ENCODE measurements around the gene MT4. TPM values are rescaled to one million over a fixed set of nuclear protein-coding genes. Genes with fewer than 3 reads are reported as not detected.
A peak's percentile ranks its signal among the peaks of the same experiment; 100 is the strongest.

The MT4 gene
- total and polyA plus RNA-seq, 8 donors, result not detected

DNA sequence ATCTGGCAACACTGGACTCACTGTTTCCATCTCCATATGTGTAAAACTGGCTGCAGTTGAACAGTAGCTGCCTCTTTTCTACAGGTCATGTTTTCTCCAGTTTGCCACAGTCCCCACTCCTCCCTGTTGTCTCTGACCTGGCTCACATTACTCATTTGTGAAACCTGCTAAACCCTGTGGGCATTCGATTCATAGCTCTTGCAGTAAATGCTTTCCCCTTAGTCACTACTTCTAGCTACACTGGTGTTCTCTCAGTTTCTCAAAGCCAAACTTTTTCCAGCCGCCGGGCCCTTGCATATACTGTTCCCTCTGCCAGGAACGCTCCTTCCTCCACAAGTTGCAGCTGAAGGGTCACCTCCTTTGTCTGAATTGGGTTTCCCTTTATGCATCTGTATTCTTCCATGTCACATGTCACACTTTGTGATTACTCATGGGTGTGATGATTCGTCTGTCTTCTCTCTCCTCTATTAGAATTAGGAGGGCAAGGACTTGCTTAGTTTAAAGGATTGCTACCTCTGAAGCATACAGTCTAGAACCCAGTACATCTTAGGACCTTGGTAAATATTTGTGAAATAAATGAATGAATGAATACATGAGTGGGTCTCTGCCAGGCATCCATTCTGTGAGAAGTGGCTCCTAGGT is 15.0 kb upstream of the MT4 start:
- TF ChIP-seq CTCF (IDR thresholded peaks at IDR 0.05), result no peak
- TF ChIP-seq EP300 (IDR thresholded peaks at IDR 0.05), result no peak
- no peak for TF ChIP-seq POLR2AphosphoS5 (IDR thresholded peaks at IDR 0.05)
- TF ChIP-seq POLR2A (IDR thresholded peaks at IDR 0.05), result no peak
- Histone ChIP-seq H3K9me3 (no peaks in the 10 kb centered on the region), H3K4me1 (peaks cover 0 to 14% (median 9%) of the 10 kb centered on the region in 4 donors), H3K4me3 (no peak overlapping the region), H3K27me3 (peaks cover 0 to 10% (median 0%) of the 10 kb centered on the region in 3 donors), H3K27ac (no peak overlapping the region), H3K36me3 (no peaks in the 10 kb centered on the region)
- intact Hi-C loops (cut with DNase I; ENCODE audit: low total_unique reads), result no loop called here
- WGBS, 5 donors, result 80 to 89% (median 87%) methylated on average over 5 of the region's 5 CpGs
- no peak for DNase-seq

GRCh38 chr16:56551796-56552738 is 12.8 kb upstream of the MT4 start:
- Histone ChIP-seq H3K4me3 (no peak overlapping the region), H3K9me3 (no peaks in the 10 kb centered on the region), H3K27ac (no peak overlapping the region), H3K27me3 (peaks cover 0 to 23% (median 0%) of the 10 kb centered on the region in 3 donors), H3K4me1 (peaks cover 0 to 13% (median 9%) of the 10 kb centered on the region in 4 donors), H3K36me3 (no peaks in the 10 kb centered on the region)
- TF ChIP-seq POLR2A (IDR thresholded peaks at IDR 0.05) (no peak), POLR2AphosphoS5 (IDR thresholded peaks at IDR 0.05) (no peak), EP300 (IDR thresholded peaks at IDR 0.05) (no peak), CTCF (IDR thresholded peaks at IDR 0.05) (no peak)
- DNase-seq, result peak; percentile 19 to 59
- intact Hi-C loops (cut with DNase I; ENCODE audit: low total_unique reads), result no loop called here
- 30 to 35% (median 31%) methylated on average over 11 of the region's 11 CpGs for WGBS, 5 donors

DNA sequence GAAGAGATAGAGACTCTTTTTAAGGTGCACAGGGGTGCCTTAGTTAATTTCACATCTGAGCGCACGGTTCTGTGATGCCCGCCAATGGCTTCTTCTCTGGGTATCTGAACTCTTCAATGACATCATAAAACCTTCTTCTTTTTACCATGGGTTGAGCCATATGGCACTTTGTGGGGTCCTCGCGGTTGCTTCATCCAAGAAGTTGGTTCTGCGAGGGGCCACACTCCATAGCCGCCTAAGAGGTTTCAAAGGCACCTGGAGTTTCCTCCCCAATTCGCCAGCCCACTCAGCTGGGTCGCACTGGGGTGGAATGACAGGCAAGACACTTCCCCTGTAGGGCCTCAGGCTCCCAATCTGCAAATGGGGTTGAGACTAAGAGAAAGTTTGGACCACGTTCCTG is 10.4 kb upstream of the MT4 start:
- intact Hi-C loops (cut with DNase I; ENCODE audit: low total_unique reads), result no loop called here
- Histone ChIP-seq H3K4me3 (no peak overlapping the region), H3K27me3 (peaks cover 0 to 29% (median 0%) of the 10 kb centered on the region in 3 donors), H3K4me1 (peaks cover 0 to 10% (median 8%) of the 10 kb centered on the region in 4 donors), H3K9me3 (no peaks in the 10 kb centered on the region), H3K36me3 (no peaks in the 10 kb centered on the region), H3K27ac (no peak overlapping the region)
- TF ChIP-seq CTCF (IDR thresholded peaks at IDR 0.05), result no peak
- TF ChIP-seq POLR2AphosphoS5 (IDR thresholded peaks at IDR 0.05), result no peak
- TF ChIP-seq EP300 (IDR thresholded peaks at IDR 0.05), result no peak
- TF ChIP-seq POLR2A (IDR thresholded peaks at IDR 0.05), result no peak
- no peak for DNase-seq
- WGBS, 5 donors, result 89 to 96% (median 93%) methylated on average over 10 of the region's 10 CpGs

GRCh38 chr16:56558024-56558747 is 6.7 kb upstream of the MT4 start:
- intact Hi-C loops (cut with DNase I; ENCODE audit: low total_unique reads), result no loop called here
- no peak for TF ChIP-seq POLR2AphosphoS5 (IDR thresholded peaks at IDR 0.05)
- TF ChIP-seq EP300 (IDR thresholded peaks at IDR 0.05), result no peak
- no peak for TF ChIP-seq POLR2A (IDR thresholded peaks at IDR 0.05)
- TF ChIP-seq CTCF (IDR thresholded peaks at IDR 0.05), result no peak
- Histone ChIP-seq H3K36me3 (no peaks in the 10 kb centered on the region), H3K27me3 (peaks cover 0 to 32% (median 0%) of the 10 kb centered on the region in 3 donors), H3K27ac (no peak overlapping the region), H3K4me1 (no peaks in the 10 kb centered on the region), H3K4me3 (no peak overlapping the region), H3K9me3 (no peaks in the 10 kb centered on the region)
- 68 to 81% (median 69%) methylated on average over 6 to 8 of the region's 8 CpGs for WGBS, 5 donors
- peak in 1 of 2 donors; percentile 15 for DNase-seq

Measured in stomach (tissue), 9 donors.